ENCODE measurements around the gene PAFAH1B2.

The PAFAH1B2 gene

DNA sequence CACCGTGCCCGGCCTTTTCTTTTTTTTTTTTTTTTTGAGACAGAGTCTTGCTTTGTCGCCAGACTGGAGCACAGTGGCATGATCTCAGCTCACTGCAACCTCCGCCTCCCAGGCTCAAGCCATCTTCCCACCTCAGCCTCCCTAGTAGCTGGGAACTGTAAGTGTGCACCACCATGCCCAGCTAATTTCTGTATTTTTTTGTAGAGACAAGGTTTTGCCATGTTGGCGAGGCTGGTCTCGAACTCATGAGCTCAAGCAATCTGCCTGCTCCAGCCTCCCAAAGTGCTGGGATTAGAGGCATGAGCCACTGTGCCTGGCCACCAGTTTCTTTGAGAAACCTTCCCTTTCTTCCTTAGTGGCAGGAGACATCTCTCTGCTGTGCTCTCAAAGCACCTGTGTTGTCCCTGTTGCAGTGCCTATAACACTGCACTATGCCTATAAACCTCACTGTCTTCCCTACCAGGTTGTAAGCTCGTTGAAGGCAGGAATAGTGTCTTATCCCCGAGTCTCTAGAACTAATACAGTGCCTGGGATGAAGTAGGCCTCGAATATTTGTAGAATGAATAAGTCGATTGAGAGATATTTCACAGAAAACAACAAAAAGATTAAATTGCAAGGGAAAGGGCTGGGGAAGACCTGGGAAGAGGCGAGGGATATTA is 68.7 kb downstream of the PAFAH1B2 start:
- no peak overlapping the region for H3K4me3 ChIP-seq (replicated peaks; ENCODE audit: low read depth, low read length)
- TF ChIP-seq, protein P1, sequence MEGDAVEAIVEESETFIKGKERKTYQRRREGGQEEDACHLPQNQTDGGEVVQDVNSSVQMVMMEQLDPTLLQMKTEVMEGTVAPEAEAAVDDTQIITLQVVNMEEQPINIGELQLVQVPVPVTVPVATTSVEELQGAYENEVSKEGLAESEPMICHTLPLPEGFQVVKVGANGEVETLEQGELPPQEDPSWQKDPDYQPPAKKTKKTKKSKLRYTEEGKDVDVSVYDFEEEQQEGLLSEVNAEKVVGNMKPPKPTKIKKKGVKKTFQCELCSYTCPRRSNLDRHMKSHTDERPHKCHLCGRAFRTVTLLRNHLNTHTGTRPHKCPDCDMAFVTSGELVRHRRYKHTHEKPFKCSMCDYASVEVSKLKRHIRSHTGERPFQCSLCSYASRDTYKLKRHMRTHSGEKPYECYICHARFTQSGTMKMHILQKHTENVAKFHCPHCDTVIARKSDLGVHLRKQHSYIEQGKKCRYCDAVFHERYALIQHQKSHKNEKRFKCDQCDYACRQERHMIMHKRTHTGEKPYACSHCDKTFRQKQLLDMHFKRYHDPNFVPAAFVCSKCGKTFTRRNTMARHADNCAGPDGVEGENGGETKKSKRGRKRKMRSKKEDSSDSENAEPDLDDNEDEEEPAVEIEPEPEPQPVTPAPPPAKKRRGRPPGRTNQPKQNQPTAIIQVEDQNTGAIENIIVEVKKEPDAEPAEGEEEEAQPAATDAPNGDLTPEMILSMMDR (IDR thresholded peaks at IDR 0.05; ENCODE audit: low read depth, low read length, missing control alignments) = no peak
- DNase-seq (ENCODE audit: extremely low read depth, low read depth) = no peak

DNA sequence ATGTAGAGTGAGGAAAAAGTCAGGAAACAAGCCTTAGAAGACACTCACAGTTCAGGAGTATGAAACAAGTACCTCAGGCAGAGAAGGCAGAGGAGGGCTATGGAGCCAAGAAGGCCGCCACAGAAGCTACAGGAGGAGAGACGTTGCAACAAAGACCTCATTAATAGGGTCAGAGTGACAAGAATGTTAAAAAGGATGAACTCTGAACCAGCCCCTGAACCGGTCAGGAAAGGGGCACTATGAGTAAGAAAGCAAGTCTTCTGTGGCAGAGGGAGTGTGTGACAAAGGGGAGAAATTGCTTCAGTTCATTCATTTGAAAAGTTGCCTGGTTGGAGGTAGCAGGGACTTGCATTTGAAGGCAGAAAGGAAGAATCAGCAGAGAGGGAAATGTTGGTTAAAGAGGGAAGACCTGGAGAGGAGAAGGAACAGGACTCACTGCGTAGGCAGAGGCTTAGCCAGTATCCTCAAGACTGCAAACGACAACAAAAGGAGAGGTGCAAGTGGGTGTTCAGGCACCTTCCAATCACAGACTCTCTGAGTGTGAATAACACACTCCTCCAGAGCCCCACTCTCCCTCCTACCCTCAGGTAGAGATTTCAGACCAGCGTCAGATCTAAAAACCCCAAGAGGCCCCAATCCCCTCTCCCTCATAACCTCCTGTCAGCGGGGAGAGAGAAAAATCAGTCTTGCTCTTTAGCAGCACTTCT is 70.5 kb downstream of the PAFAH1B2 start:
- DNase-seq (ENCODE audit: extremely low read depth, low read depth) = no peak
- TF ChIP-seq, protein P1 (IDR thresholded peaks at IDR 0.05; ENCODE audit: low read depth, low read length, missing control alignments) = no peak
- no peak overlapping the region for H3K4me3 ChIP-seq (replicated peaks; ENCODE audit: low read depth, low read length)

DNA sequence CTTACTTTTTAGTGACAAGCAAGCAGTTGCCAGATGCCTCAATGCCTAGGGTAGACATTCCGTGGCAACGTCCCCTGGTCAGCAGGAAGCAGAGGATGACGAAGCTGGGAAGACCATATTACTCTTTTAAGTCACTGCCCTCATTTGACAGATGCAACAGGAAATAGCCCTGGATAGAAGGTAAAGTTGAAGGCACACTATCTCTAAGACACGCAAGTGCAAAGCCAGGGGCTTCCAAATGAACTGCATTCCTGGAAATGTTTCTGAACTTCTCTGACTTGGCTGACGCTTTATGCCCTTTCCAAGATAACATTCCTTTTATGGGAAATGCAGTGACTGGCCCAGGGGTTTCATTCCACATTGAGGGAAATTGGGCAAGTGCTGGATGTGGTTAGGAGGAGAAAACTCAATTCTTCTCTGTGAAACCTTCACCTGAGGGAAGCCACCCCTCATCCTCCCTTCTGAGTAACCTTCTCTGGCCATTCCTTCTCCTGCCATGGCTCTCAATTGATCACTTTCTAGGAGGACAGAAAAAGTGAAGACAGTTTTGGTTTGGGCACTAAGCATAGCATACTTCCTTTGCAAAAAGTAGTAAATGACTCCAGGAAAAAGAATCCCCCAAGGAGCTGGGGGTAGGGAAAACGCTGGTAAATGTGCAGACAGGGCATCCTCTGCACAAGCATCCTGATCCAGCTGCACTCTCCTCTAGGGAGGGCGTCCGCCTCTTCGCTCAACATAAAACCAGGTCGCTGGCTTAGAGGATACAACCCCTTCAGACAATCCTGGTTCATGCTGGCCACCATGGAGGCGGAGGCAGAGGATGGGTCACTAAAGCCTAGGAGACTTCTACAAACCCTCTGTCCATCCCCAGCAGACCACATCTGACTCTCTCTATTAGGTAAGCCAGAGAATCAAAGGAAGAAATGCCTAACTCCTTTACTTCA is 73.3 kb downstream of the PAFAH1B2 start:
- TF ChIP-seq, protein P1 (IDR thresholded peaks at IDR 0.05; ENCODE audit: low read depth, low read length, missing control alignments) = no peak
- H3K4me3 ChIP-seq (replicated peaks; ENCODE audit: low read depth, low read length) = no peak overlapping the region
- no peak for DNase-seq (ENCODE audit: extremely low read depth, low read depth)

DNA sequence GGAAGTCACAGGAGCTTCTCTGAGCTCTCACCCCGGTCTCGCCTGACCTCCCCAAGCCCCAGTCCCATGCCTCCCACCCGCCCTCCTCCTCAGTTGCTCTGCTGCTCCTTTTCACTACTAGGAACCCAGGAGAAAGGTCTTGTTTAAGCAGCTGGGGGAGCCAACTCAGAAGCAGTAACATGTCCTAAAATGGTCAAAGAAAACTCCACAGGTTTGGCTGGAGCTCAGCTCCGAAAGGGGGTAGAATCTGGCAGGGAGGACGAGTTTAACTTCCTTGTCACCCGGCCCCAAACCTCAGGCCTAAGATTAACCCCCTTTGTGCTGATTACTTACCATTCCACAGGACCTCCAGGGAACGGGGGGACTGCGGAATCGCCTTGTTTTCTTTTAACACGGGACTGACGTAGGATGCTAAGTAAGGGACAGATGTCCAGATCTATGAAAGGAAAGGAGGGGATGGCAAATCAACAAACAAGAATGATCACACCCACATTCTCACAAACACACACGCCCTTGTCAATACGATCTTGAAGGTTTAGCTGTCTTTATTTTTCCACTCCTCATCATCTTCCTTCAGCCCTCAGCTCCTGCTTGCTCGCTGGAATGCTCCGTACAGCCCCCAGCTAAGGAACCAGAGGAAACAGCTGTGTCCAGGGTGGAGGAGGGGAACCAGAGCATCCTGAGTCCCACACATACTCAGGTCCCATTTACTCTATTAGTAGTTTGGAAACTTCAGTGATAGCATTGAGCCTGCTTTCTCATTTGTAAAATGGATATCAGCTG is 74.2 kb downstream of the PAFAH1B2 start:
- no peak overlapping the region for H3K4me3 ChIP-seq (replicated peaks; ENCODE audit: low read depth, low read length)
- TF ChIP-seq, protein P1 (IDR thresholded peaks at IDR 0.05; ENCODE audit: low read depth, low read length, missing control alignments) = no peak
- no peak for DNase-seq (ENCODE audit: extremely low read depth, low read depth)

DNA sequence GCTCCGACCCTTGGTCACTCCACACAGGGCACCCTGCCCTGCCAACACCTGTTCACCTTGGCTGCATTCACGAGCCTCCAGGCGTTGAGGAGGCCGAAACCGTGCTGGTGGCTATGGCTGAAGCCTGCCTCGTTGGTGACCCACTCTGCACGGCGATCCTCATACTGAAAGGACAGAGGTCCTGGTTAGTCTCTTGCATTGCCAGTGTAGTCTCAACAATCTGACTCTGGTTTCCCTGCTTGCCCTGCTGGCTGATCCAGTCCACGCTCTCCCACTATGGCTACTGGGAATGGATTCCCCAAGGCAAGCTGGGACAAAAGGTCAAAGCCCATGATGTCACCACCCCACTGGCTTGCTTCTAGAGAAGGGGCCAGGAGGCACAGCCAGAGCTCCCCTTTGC is 74.9 kb downstream of the PAFAH1B2 start:
- no peak for DNase-seq (ENCODE audit: extremely low read depth, low read depth)
- TF ChIP-seq, protein P1 (IDR thresholded peaks at IDR 0.05; ENCODE audit: low read depth, low read length, missing control alignments) = no peak
- no peak overlapping the region for H3K4me3 ChIP-seq (replicated peaks; ENCODE audit: low read depth, low read length)

DNA sequence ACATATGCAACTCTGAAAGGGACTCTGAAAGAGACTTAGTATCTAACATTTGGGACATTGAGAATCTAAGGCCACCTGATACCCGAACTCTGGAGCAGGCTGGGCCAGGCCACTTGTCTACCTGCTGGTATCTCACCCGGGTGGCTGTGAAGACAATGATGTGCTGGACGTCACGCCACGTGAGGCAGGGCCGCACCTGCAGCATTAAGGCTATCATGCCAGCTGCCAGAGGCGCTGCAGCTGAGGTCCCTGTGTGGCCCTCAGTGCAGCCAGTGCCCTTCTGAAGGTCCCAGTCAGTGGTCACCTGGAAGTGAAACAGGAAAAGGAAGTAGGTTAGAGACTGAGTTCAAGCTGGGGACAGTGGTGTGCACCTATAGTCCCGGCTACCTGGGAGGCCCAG is 75.4 kb downstream of the PAFAH1B2 start:
- TF ChIP-seq, protein P1 (IDR thresholded peaks at IDR 0.05; ENCODE audit: low read depth, low read length, missing control alignments) = no peak

More for the DNA sequence above, 75.4 kb downstream of the PAFAH1B2 start:
- no peak overlapping the region for H3K4me3 ChIP-seq (replicated peaks; ENCODE audit: low read depth, low read length)
- no peak for DNase-seq (ENCODE audit: extremely low read depth, low read depth)
